Body of pancreas (tissue), 4 donors: ENCODE measurements around the gene BTBD9. TPM values are rescaled to one million over a fixed set of nuclear protein-coding genes. Genes with fewer than 3 reads are reported as not detected.

Experiments
- ATAC-seq: fragments of 150-250 bp; one replicate; pipeline ENCODE4 v1.9.1; 2016
- DNase-seq, 4 donors: peaks; one replicate each; pipeline ENCODE4 v3.0.0-alpha.2; 2019
- H3K27ac ChIP-seq, 4 donors: fragments of 200-600 bp; sonication (generic); 1 replicate in 3 of 4; 2 replicates in 1 of 4; pipeline versions ENCODE4 v1.5.1 to v1.6.1; 2016 to 2019; ENCODE audit warnings: mild to moderate bottlenecking in 1 of 4, mixed read lengths in 1 of 4, moderate library complexity in 1 of 4
- H3K27me3 ChIP-seq, 2 donors: fragments of 200-600 bp; sonication (generic); one replicate each; pipeline ENCODE4 v1.6.0; 2016; ENCODE audit warnings: mild to moderate bottlenecking in 1 of 2
- H3K36me3 ChIP-seq, 2 donors: fragments of 200-600 bp; sonication (generic); replicated peaks in 1 of 2; 2 replicates each; pipeline ENCODE4 v1.5.1; 2016; ENCODE audit warnings: low read depth in 2 of 2; ENCODE audit not compliant: insufficient read depth in 1 of 2
- H3K4me1 ChIP-seq: fragments of 200-600 bp; sonication (generic); one replicate; pipeline ENCODE4 v1.6.0; 2016
- H3K4me3 ChIP-seq, 2 donors: fragments of 200-600 bp; sonication (generic); 1 replicate in 1 of 2; 2 replicates in 1 of 2; pipeline ENCODE4 v1.5.1; 2016 to 2019
- H3K9me3 ChIP-seq, 3 donors: fragments of 200-600 bp; sonication (generic); 1 replicate in 2 of 3; 2 replicates in 1 of 3; pipeline ENCODE4 v1.5.1; 2016
- POLR2A ChIP-seq, 3 donors: fragments of 450-650 bp; IDR thresholded peaks; one replicate each; pipeline ENCODE4 v1.6.1; 2016; ENCODE audit warnings: antibody characterized with exemption in 3 of 3, mild to moderate bottlenecking in 2 of 3
- WGBS, 2 donors: methylation state at CpG; one replicate each; pipeline ENCODE4 v1.1.5; 2017; 5-methylcytosine and 5-hydroxymethylcytosine counted together
- intact Hi-C: fragments of 100-400 bp; cut with DNase I; formaldehyde crosslinking; loops from one replicate; pipeline ENCODE4 v1.15.1; 2023
- total RNA-seq, 2 donors: library from RNA; depleted of rRNA; stranded (reverse); fragments of >200 nt; gene quantifications; one replicate each; pipeline ENCODE4 v1.1.0, GENCODE V29; 2016
- TF ChIP-seq, protein P1 (sequence below), 7 experiments: fragments of 450-650 bp in 4 of 7; fragments of 200-600 bp in 3 of 7; sonication (generic) in 3 of 7; IDR thresholded peaks; one replicate each; pipeline ENCODE4 v1.5.1; 2016 to 2019; ENCODE audit warnings: antibody characterized with exemption in 7 of 7

The BTBD9 gene
- total RNA-seq, 2 donors from 2014 or later = 11.9 to 29.3 TPM

DNA sequence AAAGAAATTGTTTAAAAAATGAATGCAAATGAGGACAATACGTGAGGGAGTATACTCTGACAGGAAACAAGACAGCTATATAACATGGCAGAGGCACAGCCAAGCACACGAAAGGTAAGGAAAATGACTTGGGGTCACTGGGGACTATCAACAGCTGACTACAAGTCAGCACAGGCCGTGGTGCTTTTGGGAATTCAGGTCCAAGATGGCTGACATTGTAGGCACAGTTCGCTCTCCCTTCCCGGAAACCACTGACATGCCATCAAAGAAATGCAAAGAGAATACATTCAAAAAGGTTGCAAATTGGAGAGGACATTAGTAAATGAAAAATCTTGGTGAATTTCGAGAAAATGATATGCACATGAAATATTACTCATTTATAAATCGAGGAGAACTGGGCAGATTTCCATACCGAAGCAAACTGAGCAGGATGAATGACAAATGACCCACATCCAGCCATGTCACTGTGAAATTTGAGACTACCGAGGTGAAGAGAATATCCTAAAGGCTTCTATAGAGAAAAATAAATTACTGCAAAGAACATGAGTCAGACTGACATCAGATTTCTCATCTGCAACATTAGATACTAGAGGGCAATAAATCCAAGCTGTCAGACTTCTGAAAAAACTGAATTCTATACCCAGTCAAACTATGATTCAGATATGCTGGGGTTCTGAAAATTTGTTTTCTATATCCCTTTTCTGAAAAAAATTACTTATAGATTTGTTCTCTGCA, 391.1 kb downstream of the BTBD9 start:
- Histone ChIP-seq H3K9me3 (no peaks in the 10 kb centered on the region), H3K4me3 (no peak overlapping the region), H3K27me3 (no peaks in the 10 kb centered on the region), H3K4me1 (no peaks in the 10 kb centered on the region), H3K36me3 (no peaks in the 10 kb centered on the region), H3K27ac (no peak overlapping the region)
- 88 to 92% methylated on average over 9 of the region's 9 CpGs for WGBS, 2 donors
- TF ChIP-seq POLR2A (IDR thresholded peaks at IDR 0.05) = no peak
- TF ChIP-seq, protein P1, sequence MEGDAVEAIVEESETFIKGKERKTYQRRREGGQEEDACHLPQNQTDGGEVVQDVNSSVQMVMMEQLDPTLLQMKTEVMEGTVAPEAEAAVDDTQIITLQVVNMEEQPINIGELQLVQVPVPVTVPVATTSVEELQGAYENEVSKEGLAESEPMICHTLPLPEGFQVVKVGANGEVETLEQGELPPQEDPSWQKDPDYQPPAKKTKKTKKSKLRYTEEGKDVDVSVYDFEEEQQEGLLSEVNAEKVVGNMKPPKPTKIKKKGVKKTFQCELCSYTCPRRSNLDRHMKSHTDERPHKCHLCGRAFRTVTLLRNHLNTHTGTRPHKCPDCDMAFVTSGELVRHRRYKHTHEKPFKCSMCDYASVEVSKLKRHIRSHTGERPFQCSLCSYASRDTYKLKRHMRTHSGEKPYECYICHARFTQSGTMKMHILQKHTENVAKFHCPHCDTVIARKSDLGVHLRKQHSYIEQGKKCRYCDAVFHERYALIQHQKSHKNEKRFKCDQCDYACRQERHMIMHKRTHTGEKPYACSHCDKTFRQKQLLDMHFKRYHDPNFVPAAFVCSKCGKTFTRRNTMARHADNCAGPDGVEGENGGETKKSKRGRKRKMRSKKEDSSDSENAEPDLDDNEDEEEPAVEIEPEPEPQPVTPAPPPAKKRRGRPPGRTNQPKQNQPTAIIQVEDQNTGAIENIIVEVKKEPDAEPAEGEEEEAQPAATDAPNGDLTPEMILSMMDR (IDR thresholded peaks at IDR 0.05) = no peak
- DNase-seq = no peak
- intact Hi-C loops = no loop called here
- no peak for ATAC-seq

DNA sequence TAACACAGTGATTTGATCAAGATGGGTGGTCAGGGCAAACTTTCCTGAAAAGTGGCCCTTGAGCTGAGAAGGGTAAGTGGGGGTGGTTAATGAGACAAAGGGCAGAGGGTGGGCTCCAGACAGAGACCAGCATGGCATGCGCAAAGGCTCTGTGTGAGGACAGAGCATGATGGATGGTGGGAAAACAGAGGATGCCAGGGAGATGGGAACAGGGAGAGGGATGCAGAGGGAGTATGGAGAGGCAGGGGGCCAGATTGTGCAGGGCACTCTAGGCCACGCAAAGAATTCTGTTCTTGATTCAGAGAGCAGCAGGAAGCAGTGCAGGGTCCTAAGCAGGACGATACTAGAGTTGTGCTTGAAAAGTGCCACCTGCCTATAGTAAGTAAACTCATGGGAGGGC, 394.4 kb downstream of the BTBD9 start:
- ATAC-seq = no peak

DNA sequence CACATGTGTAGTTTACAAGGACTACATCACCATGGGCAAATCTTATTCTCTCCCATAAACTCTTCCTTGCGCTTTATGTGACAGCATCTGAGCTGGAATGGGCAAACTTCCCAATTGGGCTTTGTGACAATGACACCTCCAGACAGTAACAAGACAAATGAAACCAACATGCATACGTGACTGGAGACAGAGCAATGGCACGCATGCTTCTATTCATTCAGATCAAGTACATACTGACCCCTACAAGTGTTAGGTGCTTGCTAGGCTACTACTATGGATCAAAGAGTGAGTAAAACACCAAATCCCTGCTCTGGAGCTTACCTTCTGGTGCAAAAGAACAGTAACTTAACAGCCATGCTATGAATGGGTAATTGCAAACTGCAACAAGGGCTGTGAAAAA, 394.9 kb downstream of the BTBD9 start:
- 92 to 93% methylated on average over 3 of the region's 3 CpGs for WGBS, 2 donors
- H3K36me3 ChIP-seq = no peaks in the 10 kb centered on the region
- H3K27me3 ChIP-seq = no peaks in the 10 kb centered on the region
- no peak overlapping the region for H3K4me3 ChIP-seq
- no peak overlapping the region for H3K27ac ChIP-seq
- no peak for ATAC-seq
- H3K4me1 ChIP-seq = no peaks in the 10 kb centered on the region
- no peaks in the 10 kb centered on the region for H3K9me3 ChIP-seq
- no peak for TF ChIP-seq POLR2A (IDR thresholded peaks at IDR 0.05)
- TF ChIP-seq, protein P1 (IDR thresholded peaks at IDR 0.05) = no peak
- intact Hi-C loops = no loop called here
- DNase-seq = no peak

More for the DNA sequence above, 394.4 kb downstream of the BTBD9 start:
- no peak for DNase-seq
- Histone ChIP-seq H3K4me3 (no peak overlapping the region), H3K9me3 (no peaks in the 10 kb centered on the region), H3K27ac (no peak overlapping the region), H3K36me3 (no peaks in the 10 kb centered on the region), H3K27me3 (no peaks in the 10 kb centered on the region), H3K4me1 (no peaks in the 10 kb centered on the region)
- 92 to 94% methylated on average over 3 of the region's 3 CpGs for WGBS, 2 donors
- intact Hi-C loops = no loop called here
- no peak for TF ChIP-seq POLR2A (IDR thresholded peaks at IDR 0.05)
- TF ChIP-seq, protein P1 (IDR thresholded peaks at IDR 0.05) = no peak

DNA sequence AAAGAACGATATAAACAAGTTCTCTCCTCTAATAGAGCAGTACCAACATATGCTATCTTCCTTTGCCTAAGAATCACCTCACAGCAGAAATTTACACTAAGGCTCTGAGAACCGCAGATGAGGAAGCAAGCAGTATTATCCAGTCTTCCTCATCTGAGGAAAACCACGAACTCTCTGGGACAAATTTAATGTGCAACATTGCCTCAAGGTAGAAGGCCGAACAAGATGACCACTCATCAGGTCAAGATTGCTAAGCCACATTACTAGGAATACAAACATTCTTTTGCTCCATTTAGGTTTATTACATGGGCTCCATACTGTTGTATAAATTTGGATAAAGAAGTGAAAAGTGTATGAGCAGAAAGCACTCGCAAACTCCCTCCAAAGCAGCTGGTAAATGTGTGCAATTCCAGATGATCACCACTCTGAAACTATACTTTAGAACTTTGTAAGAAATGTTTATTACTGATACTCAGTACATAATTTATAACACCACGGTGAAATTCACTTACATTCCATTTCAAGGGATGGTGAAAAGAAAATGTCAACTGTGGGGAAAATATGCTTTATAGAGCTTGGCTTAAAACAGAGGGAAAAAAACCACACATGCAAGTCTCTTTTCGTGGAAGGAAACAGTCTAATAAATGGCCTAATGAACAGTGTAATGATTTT, 398.4 kb downstream of the BTBD9 start:
- DNase-seq = no peak
- intact Hi-C loops = no loop called here

More for the DNA sequence above, 398.4 kb downstream of the BTBD9 start:
- 85 to 87% methylated on average over 7 of the region's 7 CpGs for WGBS, 2 donors
- no peaks in the 10 kb centered on the region for H3K36me3 ChIP-seq
- TF ChIP-seq, protein P1 (IDR thresholded peaks at IDR 0.05) = no peak
- no peak for TF ChIP-seq POLR2A (IDR thresholded peaks at IDR 0.05)
- no peak overlapping the region for H3K4me3 ChIP-seq
- no peaks in the 10 kb centered on the region for H3K4me1 ChIP-seq
- no peaks in the 10 kb centered on the region for H3K9me3 ChIP-seq
- ATAC-seq = no peak
- H3K27ac ChIP-seq = no peak overlapping the region
- H3K27me3 ChIP-seq = no peaks in the 10 kb centered on the region
